Left lung (tissue), 10 donors: ENCODE results near the gene CENPB. TPM values are rescaled to one million over a fixed set of nuclear protein-coding genes. Genes with fewer than 3 reads are reported as not detected.

ENCODE experiments used
- ATAC-seq: fragments of 200-7000 bp; cut with Tn5 transposase; one replicate; pipeline ENCODE4 v1.9.1; 2020; ENCODE audit warnings: moderate library complexity
- DNase-seq, 4 donors: peaks; one replicate each; pipeline ENCODE4 v3.0.0-alpha.2; 2013 to 2020
- H3K27ac ChIP-seq, 2 donors: fragments of 200-600 bp; sonication (generic) in 1 of 2; one replicate each; pipeline versions ENCODE4 v1.5.0 to v1.8.0; 2020 to 2021
- H3K27me3 ChIP-seq, 2 donors: fragments of 200-600 bp; sonication (generic) in 1 of 2; one replicate each; pipeline versions ENCODE4 v1.5.0 to v1.8.0; 2020 to 2021
- H3K36me3 ChIP-seq, 2 donors: fragments of 200-600 bp; sonication (generic) in 1 of 2; one replicate each; pipeline versions ENCODE4 v1.5.0 to v1.8.0; 2020 to 2021
- H3K4me1 ChIP-seq, 2 donors: fragments of 200-600 bp; one replicate each; pipeline ENCODE4 v1.8.0; 2021
- H3K4me3 ChIP-seq, 2 donors: fragments of 200-600 bp; sonication (generic) in 1 of 2; one replicate each; pipeline versions ENCODE4 v1.5.0 to v1.8.0; 2020 to 2021; ENCODE audit warnings: mild to moderate bottlenecking in 1 of 2
- H3K9me3 ChIP-seq, 2 donors: fragments of 200-600 bp; sonication (generic) in 1 of 2; one replicate each; pipeline versions ENCODE4 v1.5.0 to v1.8.0; 2020 to 2021
- CTCF ChIP-seq, 2 donors: fragments of 200-600 bp; sonication (generic) in 1 of 2; IDR thresholded peaks; one replicate each; pipeline versions ENCODE4 v1.5.0 to v1.8.0; 2021; ENCODE audit warnings: antibody characterized with exemption in 2 of 2
- intact Hi-C, 2 donors: fragments of 100-400 bp; cut with DNase I; formaldehyde crosslinking; loops; one replicate each; pipeline versions ENCODE4 v1.11.2 to v1.14.2; 2022
- polyA plus RNA-seq, 6 donors: library from polyadenylated mRNA; unstranded; fragments of 120-200 nt; gene quantifications; one replicate each; pipeline ENCODE4 v1.2.1, GENCODE V29; 2013; ENCODE audit not compliant: insufficient read length in 6 of 6
- total RNA-seq, 2 donors: library from RNA; stranded (reverse); fragmentation: NEBNext Ultra II Directional; extraction: Animal tissue kit (Norgen Biotek cat#: 25700); gene quantifications; one replicate each; pipeline ENCODE4 v1.2.1, GENCODE V29; 2021
- donor health status: DM: no; HTN: yes; CAD: no.
- donor health status: DM: no; HTN: no; CAD: no.

CENPB gene
- total and polyA plus RNA-seq, 8 donors = 38.0 to 94.5 (median 53.4) TPM

DNA sequence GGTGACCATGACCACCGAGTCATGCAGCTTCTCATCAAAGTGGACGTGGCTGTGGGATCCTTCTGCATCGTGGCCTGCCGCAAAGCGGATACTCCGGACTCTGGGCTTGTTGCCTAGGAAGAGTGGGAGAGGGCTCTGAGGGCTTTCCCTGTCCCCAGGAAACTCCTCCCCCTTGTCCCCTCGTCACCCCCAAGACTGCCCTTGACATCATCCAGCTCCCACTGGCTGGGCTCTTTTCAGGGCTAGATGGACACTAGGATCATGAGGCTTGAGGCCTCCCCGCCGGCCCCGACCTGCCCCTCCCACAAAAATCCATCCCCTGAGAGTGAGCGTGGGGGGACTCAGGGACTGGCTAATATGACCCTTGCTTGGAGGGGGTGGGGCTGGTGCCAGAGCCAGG lies 28.0 kb downstream of the CENPB start:
- ATAC-seq (no peak), DNase-seq (no peak)
- intact Hi-C loops = no loop called here
- TF ChIP-seq CTCF (IDR thresholded peaks at IDR 0.05) = no peak
- Histone ChIP-seq H3K27me3 (no peaks in the 10 kb centered on the region), H3K4me1 (peaks cover 0 to 9% of the 10 kb centered on the region in 2 donors), H3K27ac (no peak overlapping the region), H3K9me3 (no peaks in the 10 kb centered on the region), H3K4me3 (no peak overlapping the region), H3K36me3 (peaks cover 0 to 42% of the 10 kb centered on the region in 2 donors)

DNA sequence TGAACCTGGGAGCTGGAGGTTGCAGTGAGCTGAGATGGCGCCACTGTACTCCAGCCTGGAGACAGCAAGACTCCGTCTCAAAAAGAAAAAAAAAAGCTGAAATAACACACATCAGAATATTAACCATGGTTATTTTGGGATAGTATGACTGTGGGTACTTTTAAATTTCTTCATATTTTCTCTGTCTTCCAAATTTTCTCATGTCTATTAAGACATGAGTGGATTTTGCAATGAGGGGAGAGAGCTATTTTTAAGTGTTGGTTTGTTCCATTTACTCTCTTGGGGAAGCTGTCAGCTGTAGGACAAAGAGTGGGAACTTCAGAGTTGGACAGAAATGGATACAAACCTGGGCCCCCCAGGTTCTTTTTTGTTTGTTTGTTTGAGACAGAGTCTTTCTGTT lies 29.3 kb downstream of the CENPB start:
- peaks cover 0 to 19% of the 10 kb centered on the region in 2 donors for H3K4me1 ChIP-seq
- TF ChIP-seq CTCF (IDR thresholded peaks at IDR 0.05) = no peak
- H3K36me3 ChIP-seq = peaks cover 0 to 45% of the 10 kb centered on the region in 2 donors
- intact Hi-C loops = no loop called here
- no peak for ATAC-seq
- no peaks in the 10 kb centered on the region for H3K27me3 ChIP-seq
- DNase-seq = no peak
- no peaks in the 10 kb centered on the region for H3K9me3 ChIP-seq
- H3K4me3 ChIP-seq = no peak overlapping the region
- no peak overlapping the region for H3K27ac ChIP-seq

DNA sequence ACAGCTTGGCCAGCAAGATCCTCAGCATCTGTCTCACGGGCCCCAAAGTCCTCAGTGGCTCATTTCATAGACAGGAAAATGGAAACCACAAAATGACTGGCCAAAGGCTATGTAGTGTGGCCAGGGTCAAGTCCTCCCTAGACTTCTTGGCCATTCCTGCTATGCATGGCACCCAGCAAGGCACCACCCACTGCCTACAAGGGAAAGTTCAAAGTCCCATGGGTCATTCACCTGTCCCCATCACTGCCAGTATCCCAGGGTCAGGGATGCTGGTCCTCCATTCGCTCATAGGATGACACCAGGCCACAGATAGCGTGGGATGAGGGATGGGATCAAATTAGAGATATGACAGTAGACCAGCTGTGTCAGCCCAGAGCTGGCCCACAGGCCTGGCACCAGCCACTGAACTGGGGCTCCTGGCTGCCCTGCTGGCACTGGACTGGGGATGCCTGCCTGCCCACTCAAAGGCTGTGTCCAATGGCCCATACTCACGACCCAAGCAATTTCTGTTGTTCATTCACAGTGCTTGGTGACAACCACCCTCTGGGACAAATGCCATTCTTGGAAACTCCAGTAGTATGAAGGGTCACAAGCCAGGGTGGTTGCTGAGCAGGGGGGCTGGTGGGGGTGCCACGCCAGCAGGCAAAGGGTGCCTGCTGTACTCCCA lies 30.6 kb downstream of the CENPB start:
- peaks cover 0 to 32% of the 10 kb centered on the region in 2 donors for H3K4me1 ChIP-seq
- H3K9me3 ChIP-seq = no peaks in the 10 kb centered on the region
- H3K27me3 ChIP-seq = peaks cover 0 to 10% of the 10 kb centered on the region in 2 donors
- ATAC-seq (no peak), DNase-seq (no peak)
- TF ChIP-seq CTCF (IDR thresholded peaks at IDR 0.05) = no peak
- intact Hi-C loops = no loop called here
- H3K36me3 ChIP-seq = peaks cover 0 to 58% of the 10 kb centered on the region in 2 donors
- no peak overlapping the region for H3K4me3 ChIP-seq
- no peak overlapping the region for H3K27ac ChIP-seq

- Histone ChIP-seq H3K4me3 (no peak overlapping the region), H3K27ac (no peak overlapping the region), H3K27me3 (peaks cover 0 to 17% of the 10 kb centered on the region in 2 donors), H3K4me1 (peaks cover 0 to 33% of the 10 kb centered on the region in 2 donors), H3K9me3 (no peaks in the 10 kb centered on the region), H3K36me3 (peaks cover 0 to 65% of the 10 kb centered on the region in 2 donors)
- intact Hi-C loops = no loop called here
- ATAC-seq (no peak), DNase-seq (no peak)
- TF ChIP-seq CTCF (IDR thresholded peaks at IDR 0.05) = no peak
Observed at GRCh38 chr20:3755269-3755668, 31.3 kb downstream of the CENPB start.

- ATAC-seq = no peak
- Histone ChIP-seq H3K27me3 (peaks cover 0 to 27% of the 10 kb centered on the region in 2 donors), H3K36me3 (peaks cover 0 to 64% of the 10 kb centered on the region in 2 donors), H3K4me3 (no peak overlapping the region), H3K4me1 (peaks cover 0 to 42% of the 10 kb centered on the region in 2 donors), H3K9me3 (no peaks in the 10 kb centered on the region), H3K27ac (no peak overlapping the region)
- no peak for TF ChIP-seq CTCF (IDR thresholded peaks at IDR 0.05)
- no peak for DNase-seq
- intact Hi-C loops = no loop called here
Observed at GRCh38 chr20:3754276-3754630, 32.3 kb downstream of the CENPB start.
